ENCODE results near the gene PKDCC. TPM values are rescaled to one million over a fixed set of nuclear protein-coding genes. Genes with fewer than 3 reads are reported as not detected.

Gene PKDCC
- total RNA-seq, 6 experiments from 2014 or later = 8.2 to 20.9 (median 12.3) TPM

DNA sequence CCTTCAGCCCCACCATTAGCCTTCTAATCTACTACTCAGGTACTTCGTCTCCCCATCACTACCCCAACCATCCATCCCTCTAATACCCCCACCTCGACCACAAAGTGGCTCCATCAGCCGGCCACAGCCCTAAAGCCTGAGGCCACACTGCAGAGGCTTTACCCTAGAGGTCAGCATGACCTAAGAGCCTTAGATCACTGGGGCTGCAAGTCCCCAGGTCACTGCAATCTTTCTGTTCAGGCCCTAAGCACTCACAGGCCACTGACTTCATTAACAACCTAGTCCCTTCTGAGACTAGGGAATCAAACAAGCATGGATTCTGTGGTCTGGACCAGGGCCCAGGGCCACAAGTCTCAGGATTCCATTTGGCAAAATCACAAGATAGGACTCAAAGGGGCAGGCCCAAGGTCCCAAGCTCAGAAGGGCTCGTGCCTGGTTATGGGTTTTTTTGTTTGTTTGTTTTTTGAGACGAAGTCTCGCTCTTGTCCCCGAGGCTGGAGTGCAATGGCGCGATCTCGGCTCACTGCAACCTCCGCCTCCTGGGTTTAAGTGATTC lies 37.0 kb upstream of the PKDCC start:
- intact Hi-C loops (cut with DNase I) = no loop called here
- Histone ChIP-seq H3K4me1 (no peaks in the 10 kb centered on the region), H3K27me3 (no peaks in the 10 kb centered on the region), H3K4me3 (no peak overlapping the region), H3K9me3 (no peaks in the 10 kb centered on the region), H3K36me3 (no peaks in the 10 kb centered on the region), H3K27ac (no peak overlapping the region)
- DNase-seq (no peak), ATAC-seq (peak in 1 of 4 donors; percentile 7)
- 87% methylated on average over 3 of the region's 11 CpGs for WGBS (ENCODE audit: insufficient coverage, low coverage, low lambda C conversion rate, missing lambda C conversion rate)
- TF ChIP-seq CTCF (IDR thresholded peaks at IDR 0.05) = no peak
- TF ChIP-seq POLR2A (IDR thresholded peaks at IDR 0.05) = no peak

- H3K27me3 ChIP-seq = no peaks in the 10 kb centered on the region
- no peaks in the 10 kb centered on the region for H3K4me1 ChIP-seq
- no peak overlapping the region for H3K27ac ChIP-seq
- intact Hi-C loops (cut with DNase I) = no loop called here
- no peak for TF ChIP-seq POLR2A (IDR thresholded peaks at IDR 0.05)
- TF ChIP-seq CTCF (IDR thresholded peaks at IDR 0.05) = no peak
- WGBS (ENCODE audit: insufficient coverage, low coverage, low lambda C conversion rate, missing lambda C conversion rate) = 73% methylated on average over 1 of the region's 1 CpG
- no peaks in the 10 kb centered on the region for H3K9me3 ChIP-seq
- ATAC-seq (no peak), DNase-seq (no peak)
- no peak overlapping the region for H3K4me3 ChIP-seq
- H3K36me3 ChIP-seq = no peaks in the 10 kb centered on the region
Measured at GRCh38 chr2:42012137-42012536, 35.7 kb upstream of the PKDCC start.

DNA sequence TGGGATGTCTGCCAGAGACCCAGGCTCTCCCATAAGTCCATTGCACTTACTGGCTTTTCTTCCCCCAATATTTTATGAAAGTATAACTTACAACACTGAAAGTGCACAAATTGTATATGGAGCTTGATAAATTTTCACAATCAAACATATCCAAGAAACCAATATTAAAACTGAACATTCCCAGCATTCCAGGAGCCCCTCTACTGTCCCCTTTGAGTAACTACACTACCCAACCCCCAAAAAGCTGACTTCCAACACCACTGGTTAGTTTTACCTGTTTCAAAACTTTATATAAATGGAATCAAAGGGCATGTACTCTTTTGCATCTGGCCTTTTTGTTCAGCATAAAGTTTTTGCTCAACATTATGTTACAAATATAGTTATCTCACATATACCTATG lies 35.2 kb upstream of the PKDCC start:
- DNase-seq = no peak
- no peaks in the 10 kb centered on the region for H3K27me3 ChIP-seq
- H3K4me1 ChIP-seq = no peaks in the 10 kb centered on the region
- no peaks in the 10 kb centered on the region for H3K9me3 ChIP-seq
- H3K4me3 ChIP-seq = no peak overlapping the region
- H3K36me3 ChIP-seq = no peaks in the 10 kb centered on the region
- intact Hi-C loops (cut with DNase I) = no loop called here
- no peak overlapping the region for H3K27ac ChIP-seq
- no peak for ATAC-seq
- TF ChIP-seq CTCF (IDR thresholded peaks at IDR 0.05) = no peak
- no peak for TF ChIP-seq POLR2A (IDR thresholded peaks at IDR 0.05)

GRCh38 chr2:42013409-42013808 lies 34.4 kb upstream of the PKDCC start:
- H3K27ac ChIP-seq = no peak overlapping the region
- intact Hi-C loops (cut with DNase I) = no loop called here
- TF ChIP-seq CTCF (IDR thresholded peaks at IDR 0.05) (no peak), POLR2A (IDR thresholded peaks at IDR 0.05) (no peak)
- WGBS (ENCODE audit: insufficient coverage, low coverage, low lambda C conversion rate, missing lambda C conversion rate) = 38% methylated on average over 1 of the region's 2 CpGs
- no peak overlapping the region for H3K4me3 ChIP-seq
- ATAC-seq (no peak), DNase-seq (no peak)
- H3K4me1 ChIP-seq = no peaks in the 10 kb centered on the region
- no peaks in the 10 kb centered on the region for H3K36me3 ChIP-seq
- no peaks in the 10 kb centered on the region for H3K27me3 ChIP-seq
- H3K9me3 ChIP-seq = no peaks in the 10 kb centered on the region

DNA sequence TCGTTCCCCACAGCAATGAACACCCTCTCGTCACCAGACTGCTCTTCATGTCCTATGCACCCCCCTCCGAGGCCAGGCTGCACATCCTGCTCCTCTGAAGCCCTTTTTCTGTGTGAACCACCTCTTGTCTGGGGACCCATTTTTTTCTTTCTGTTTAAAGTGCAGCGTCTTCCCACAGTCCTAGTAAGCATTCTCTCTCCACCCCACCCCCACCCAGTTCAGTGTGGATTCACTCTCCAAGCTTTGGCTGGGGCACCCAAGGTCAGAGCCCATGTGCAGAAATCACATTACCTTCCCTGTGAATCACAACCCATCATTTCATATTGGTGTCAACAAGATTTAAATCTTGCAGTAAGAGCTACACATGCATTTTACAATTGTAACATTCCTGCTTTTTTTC lies 26.4 kb upstream of the PKDCC start:
- no peaks in the 10 kb centered on the region for H3K4me1 ChIP-seq
- H3K4me3 ChIP-seq = no peak overlapping the region
- no peak for TF ChIP-seq POLR2A (IDR thresholded peaks at IDR 0.05)
- TF ChIP-seq CTCF (IDR thresholded peaks at IDR 0.05) = no peak
- no peaks in the 10 kb centered on the region for H3K27me3 ChIP-seq
- no peak overlapping the region for H3K27ac ChIP-seq
- intact Hi-C loops (cut with DNase I) = no loop called here
- WGBS (ENCODE audit: insufficient coverage, low coverage, low lambda C conversion rate, missing lambda C conversion rate) = 30% methylated on average over 4 of the region's 4 CpGs
- no peaks in the 10 kb centered on the region for H3K36me3 ChIP-seq
- ATAC-seq = no peak
- H3K9me3 ChIP-seq = no peaks in the 10 kb centered on the region
- DNase-seq = no peak

Data from right lobe of liver (tissue), 6 donors.